ENCODE results near the gene BAIAP3. TPM values are rescaled to one million over a fixed set of nuclear protein-coding genes. Genes with fewer than 3 reads are reported as not detected.

BAIAP3 gene
- total and polyA plus RNA-seq, 2 donors (not counting 3 experiments of a cell fraction or from before 2014, with no cell fraction given) = 0.36 to 0.66 TPM

DNA sequence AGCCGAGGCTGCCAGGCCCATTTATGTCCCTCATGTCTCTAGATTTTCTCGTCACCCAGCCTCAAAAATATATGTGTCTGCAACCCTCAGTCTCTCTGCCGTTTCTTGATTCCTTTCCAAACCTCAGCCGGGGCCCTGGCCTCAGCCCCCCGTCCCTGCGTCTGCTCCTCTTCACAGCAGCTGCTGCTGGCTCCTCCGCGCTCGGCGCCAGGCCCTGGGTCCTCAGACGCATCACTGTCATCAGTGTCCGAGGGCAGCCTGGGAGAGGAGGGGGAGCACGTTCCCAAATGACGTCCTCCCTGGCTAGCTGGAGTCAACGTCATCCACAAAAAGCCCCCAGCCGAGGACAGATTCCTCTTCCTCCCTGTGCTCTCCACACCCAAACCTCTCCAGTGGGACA, 15.9 kb downstream of the BAIAP3 start:
- Histone ChIP-seq H4K20me1 (replicated peaks; ENCODE audit: control insufficient read depth, extremely low read depth, insufficient read depth, low read length) (no peaks in the 10 kb centered on the region), H3K79me2 (ENCODE audit: control insufficient read depth, insufficient read depth, low read length) (peaks cover 31% of the 10 kb centered on the region), H3K4me3 (replicated peaks in 1 of 3; ENCODE audit: insufficient read depth in 1 of 3, low read depth in 1 of 3, low read length in 3 of 3) (no peak overlapping the region), H3K4me1 (ENCODE audit: control insufficient read depth, extremely low read depth, insufficient read depth, low read length) (peaks cover 13% of the 10 kb centered on the region), H2AFZ (ENCODE audit: low read depth, low read length) (no peak overlapping the region), H3K9me3 (replicated peaks; ENCODE audit: control insufficient read depth, insufficient read depth, low read length) (no peaks in the 10 kb centered on the region), H3K36me3 (ENCODE audit: control insufficient read depth in 2 of 2, extremely low read depth in 1 of 2, insufficient read depth in 2 of 2, low read length in 2 of 2) (peaks cover 0 to 11% of the 10 kb centered on the region in 2 experiments), H3K4me2 (ENCODE audit: insufficient read depth, low read length) (no peak overlapping the region), H3K27me3 (ENCODE audit: control insufficient read depth in 2 of 2, insufficient read depth in 2 of 2, low read length in 2 of 2) (no peaks in the 10 kb centered on the region), H3K9ac (replicated peaks; ENCODE audit: extremely low read depth, insufficient read depth, low read length) (no peak overlapping the region), H3K9me1 (replicated peaks; ENCODE audit: control insufficient read depth, extremely low read depth, insufficient read depth, low read length) (no peaks in the 10 kb centered on the region), H3K27ac (ENCODE audit: insufficient read depth, low read depth, low read length) (no peak overlapping the region)
- TF ChIP-seq POLR2A (IDR thresholded peaks at IDR 0.05; ENCODE audit: low read depth, low read length) (no peak), POLR2AphosphoS5 (IDR thresholded peaks at IDR 0.05; ENCODE audit: insufficient read depth, low read depth, low read length) (no peak), JUN (IDR thresholded peaks at IDR 0.05; ENCODE audit: borderline replicate concordance, insufficient read depth, insufficient read length, low read depth) (no peak), MYC (IDR thresholded peaks at IDR 0.05; ENCODE audit: low read depth, low read length) (no peak), FOS (IDR thresholded peaks at IDR 0.05; ENCODE audit: borderline replicate concordance, insufficient read depth, low read length) (no peak), EZH2 (IDR thresholded peaks at IDR 0.05; ENCODE audit: borderline replicate concordance, low read depth, low read length, severe bottlenecking) (no peak), MAX (IDR thresholded peaks at IDR 0.05; ENCODE audit: insufficient read depth, insufficient read length) (no peak), GATA2 (IDR thresholded peaks at IDR 0.05; ENCODE audit: insufficient read depth, insufficient read length, low read depth, low read length) (no peak)
- TF ChIP-seq, protein P1, sequence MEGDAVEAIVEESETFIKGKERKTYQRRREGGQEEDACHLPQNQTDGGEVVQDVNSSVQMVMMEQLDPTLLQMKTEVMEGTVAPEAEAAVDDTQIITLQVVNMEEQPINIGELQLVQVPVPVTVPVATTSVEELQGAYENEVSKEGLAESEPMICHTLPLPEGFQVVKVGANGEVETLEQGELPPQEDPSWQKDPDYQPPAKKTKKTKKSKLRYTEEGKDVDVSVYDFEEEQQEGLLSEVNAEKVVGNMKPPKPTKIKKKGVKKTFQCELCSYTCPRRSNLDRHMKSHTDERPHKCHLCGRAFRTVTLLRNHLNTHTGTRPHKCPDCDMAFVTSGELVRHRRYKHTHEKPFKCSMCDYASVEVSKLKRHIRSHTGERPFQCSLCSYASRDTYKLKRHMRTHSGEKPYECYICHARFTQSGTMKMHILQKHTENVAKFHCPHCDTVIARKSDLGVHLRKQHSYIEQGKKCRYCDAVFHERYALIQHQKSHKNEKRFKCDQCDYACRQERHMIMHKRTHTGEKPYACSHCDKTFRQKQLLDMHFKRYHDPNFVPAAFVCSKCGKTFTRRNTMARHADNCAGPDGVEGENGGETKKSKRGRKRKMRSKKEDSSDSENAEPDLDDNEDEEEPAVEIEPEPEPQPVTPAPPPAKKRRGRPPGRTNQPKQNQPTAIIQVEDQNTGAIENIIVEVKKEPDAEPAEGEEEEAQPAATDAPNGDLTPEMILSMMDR (IDR thresholded peaks at IDR 0.05; ENCODE audit: extremely low read depth in 1 of 2, insufficient read depth in 1 of 2, low read depth in 1 of 2, low read length in 2 of 2) = no peak
- CTCF ChIA-PET = interaction anchor here (2.2 kb wide), 1 partner anchor 14 kb away, joined by 5 read pairs; no protein-coding TSS in a partner anchor
- POLR2A ChIA-PET = no interaction called here
- intact Hi-C loops (cut with micrococcal nuclease) (no loop called here), dilution Hi-C loops (cut with MboI; ENCODE audit: extremely low pct_ligation_motif_present, low sequenced_read_pairs) (no loop called here)
- no peak for DNase-seq (ENCODE audit: low read depth, low spot score)
- BruUV-seq (replicated peaks) = no TSS peak
- FAIRE-seq = no peak
